Testis (tissue), 3 donors: Measurements from ENCODE around the gene ANTXR2. TPM values are rescaled to one million over a fixed set of nuclear protein-coding genes. Genes with fewer than 3 reads are reported as not detected.

Source experiments
- DNase-seq: peaks from one replicate; pipeline ENCODE4 v3.0.0-alpha.2; 2019
- H3K27ac ChIP-seq, 2 donors: fragments of 200-600 bp; sonication (generic); one replicate each; pipeline ENCODE4 v1.5.1; 2019
- H3K27me3 ChIP-seq: fragments of 200-600 bp; sonication (generic); one replicate; pipeline ENCODE4 v1.5.1; 2019
- H3K36me3 ChIP-seq: fragments of 200-600 bp; sonication (generic); one replicate; pipeline ENCODE4 v1.5.1; 2017; ENCODE audit warnings: low read depth; ENCODE audit errors: missing control alignments
- H3K4me1 ChIP-seq: fragments of 200-600 bp; sonication (generic); one replicate; pipeline ENCODE4 v1.5.1; 2019
- H3K4me3 ChIP-seq, 2 donors: fragments of 200-600 bp; sonication (generic); one replicate each; pipeline ENCODE4 v1.5.1; 2017 to 2019
- H3K9me3 ChIP-seq: fragments of 200-600 bp; sonication (generic); one replicate; pipeline ENCODE4 v1.5.1; 2017
- POLR2A ChIP-seq: fragments of 450-650 bp; IDR thresholded peaks from one replicate; pipeline ENCODE4 v1.6.1; 2017; ENCODE audit warnings: antibody characterized with exemption, mild to moderate bottlenecking, moderate library complexity
- WGBS, 2 donors: methylation state at CpG; one replicate each; pipeline ENCODE4 v1.1.5; 2018; 5-methylcytosine and 5-hydroxymethylcytosine counted together
- intact Hi-C: fragments of 100-400 bp; cut with DNase I; formaldehyde crosslinking; loops from one replicate; pipeline ENCODE4 v1.15.1; 2023; ENCODE audit warnings: low total_unique reads
- polyA plus RNA-seq: library from polyadenylated mRNA; stranded (reverse); fragments of 350-450 nt; fragmentation: Illumina TruSeq; extraction: RNeasy Lipid Tissue Mini Kit (QIAGEN cat#74804); gene quantifications from one replicate; pipeline ENCODE4 v1.2.3, GENCODE V29; 2014; ENCODE audit warnings: low read depth, low replicate concordance; ENCODE audit not compliant: insufficient read depth
- total RNA-seq, 2 donors: library from RNA; depleted of rRNA; stranded (reverse); fragments of >200 nt; gene quantifications; one replicate each; pipeline ENCODE4 v1.2.3, GENCODE V29; 2016
- TF ChIP-seq, protein P1 (sequence below), 3 experiments: fragments of 450-650 bp in 2 of 3; fragments of 200-600 bp in 1 of 3; sonication (generic) in 1 of 3; IDR thresholded peaks; one replicate each; pipeline ENCODE4 v1.5.1; 2016 to 2019; ENCODE audit warnings: antibody characterized with exemption in 3 of 3, mild to moderate bottlenecking in 2 of 3, moderate library complexity in 1 of 3

ANTXR2 gene
- total and polyA plus RNA-seq, 3 donors from 2014 or later, result 23.8 to 30.8 (median 30.4) TPM

DNA sequence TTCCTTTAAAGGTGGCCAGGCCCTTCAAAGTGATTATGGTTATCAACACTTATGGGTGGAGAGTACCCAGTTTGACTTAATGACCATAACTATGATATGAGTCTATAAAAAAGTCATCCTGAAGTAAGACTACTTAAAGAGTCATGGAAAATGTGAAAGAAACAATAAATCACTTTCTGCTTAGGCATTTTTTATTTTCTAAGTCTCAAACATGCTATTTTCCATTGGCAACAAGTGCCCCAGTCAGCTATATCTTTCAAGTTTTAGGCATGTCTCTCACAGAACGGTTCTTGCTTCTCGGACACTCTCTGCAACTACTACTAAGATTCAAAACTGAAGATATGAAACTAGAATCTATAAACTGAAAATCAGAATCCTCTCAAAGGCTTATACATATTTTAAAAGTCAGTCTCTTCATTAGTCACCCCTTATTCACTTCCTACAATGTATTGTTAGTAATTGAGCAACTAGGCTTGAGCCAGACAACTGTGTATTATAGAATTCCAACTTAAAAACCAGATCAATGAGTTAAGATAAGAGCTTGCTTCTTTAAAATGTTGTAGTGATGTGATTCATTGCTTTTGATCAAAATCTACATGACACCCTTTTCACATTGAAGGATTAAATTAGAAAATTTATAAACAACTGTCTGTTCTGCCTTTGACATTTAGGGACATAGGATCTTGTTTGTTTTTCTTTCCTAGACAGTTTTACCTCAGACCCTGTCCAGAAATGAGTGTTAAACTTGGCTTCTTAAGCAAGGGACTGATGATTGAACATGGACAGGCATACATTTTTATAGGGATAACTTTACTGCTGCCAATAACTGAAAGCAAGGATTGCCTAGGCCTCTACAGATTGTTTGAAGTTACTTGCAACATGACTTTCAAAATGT is 2.9 kb downstream of the ANTXR2 start:
- no peaks in the 10 kb centered on the region for H3K9me3 ChIP-seq
- TF ChIP-seq POLR2A, result no peak
- TF ChIP-seq, protein P1, sequence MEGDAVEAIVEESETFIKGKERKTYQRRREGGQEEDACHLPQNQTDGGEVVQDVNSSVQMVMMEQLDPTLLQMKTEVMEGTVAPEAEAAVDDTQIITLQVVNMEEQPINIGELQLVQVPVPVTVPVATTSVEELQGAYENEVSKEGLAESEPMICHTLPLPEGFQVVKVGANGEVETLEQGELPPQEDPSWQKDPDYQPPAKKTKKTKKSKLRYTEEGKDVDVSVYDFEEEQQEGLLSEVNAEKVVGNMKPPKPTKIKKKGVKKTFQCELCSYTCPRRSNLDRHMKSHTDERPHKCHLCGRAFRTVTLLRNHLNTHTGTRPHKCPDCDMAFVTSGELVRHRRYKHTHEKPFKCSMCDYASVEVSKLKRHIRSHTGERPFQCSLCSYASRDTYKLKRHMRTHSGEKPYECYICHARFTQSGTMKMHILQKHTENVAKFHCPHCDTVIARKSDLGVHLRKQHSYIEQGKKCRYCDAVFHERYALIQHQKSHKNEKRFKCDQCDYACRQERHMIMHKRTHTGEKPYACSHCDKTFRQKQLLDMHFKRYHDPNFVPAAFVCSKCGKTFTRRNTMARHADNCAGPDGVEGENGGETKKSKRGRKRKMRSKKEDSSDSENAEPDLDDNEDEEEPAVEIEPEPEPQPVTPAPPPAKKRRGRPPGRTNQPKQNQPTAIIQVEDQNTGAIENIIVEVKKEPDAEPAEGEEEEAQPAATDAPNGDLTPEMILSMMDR (IDR thresholded peaks at IDR 0.05), result no peak
- no peaks in the 10 kb centered on the region for H3K4me1 ChIP-seq
- 87 to 94% methylated on average over 2 of the region's 2 CpGs for WGBS, 2 donors
- H3K27ac ChIP-seq, result no peak overlapping the region
- no peaks in the 10 kb centered on the region for H3K27me3 ChIP-seq
- intact Hi-C loops, result loop anchor here (5.0 to 10.0 kb wide), 2 partner anchors 115 to 1108 kb away; no protein-coding TSS in a partner anchor
- no peaks in the 10 kb centered on the region for H3K36me3 ChIP-seq
- H3K4me3 ChIP-seq, result no peak overlapping the region
- no peak for DNase-seq

DNA sequence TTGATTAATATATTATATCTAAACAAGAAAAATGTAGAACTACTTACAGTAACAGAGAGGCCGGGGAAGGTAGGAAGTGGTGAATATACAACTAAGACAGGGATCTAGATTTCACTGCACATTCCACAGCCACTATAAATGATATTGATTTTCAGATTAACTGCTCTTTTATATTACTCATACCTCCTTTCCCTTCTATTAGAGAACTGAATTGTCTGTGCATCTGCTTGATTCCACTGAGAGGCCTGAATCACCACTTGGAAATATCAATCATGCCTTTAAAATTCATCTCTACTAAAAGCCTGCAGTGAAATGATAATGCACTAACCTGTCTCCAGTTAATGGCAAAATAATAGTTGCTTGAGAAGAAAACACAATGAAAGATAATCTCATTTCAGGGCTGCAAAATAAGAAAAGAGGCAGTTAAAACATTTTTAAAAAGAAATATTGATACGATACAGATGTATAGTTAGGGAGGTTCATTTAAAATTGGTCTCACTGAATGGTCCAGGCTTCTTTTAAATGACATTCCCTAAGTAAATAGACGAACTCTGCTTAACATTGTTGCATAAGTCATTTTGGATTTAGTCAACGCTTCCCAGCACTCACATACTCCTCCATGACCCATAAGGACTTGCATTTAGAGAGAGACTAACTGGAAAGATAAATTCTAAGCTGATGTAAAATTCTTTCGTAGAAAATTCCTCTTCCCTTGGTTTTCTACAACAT is 3.8 kb downstream of the ANTXR2 start:
- Histone ChIP-seq H3K4me1 (no peaks in the 10 kb centered on the region), H3K4me3 (no peak overlapping the region), H3K36me3 (no peaks in the 10 kb centered on the region), H3K9me3 (no peaks in the 10 kb centered on the region), H3K27me3 (no peaks in the 10 kb centered on the region), H3K27ac (no peak overlapping the region)
- no peak for DNase-seq
- TF ChIP-seq, protein P1 (IDR thresholded peaks at IDR 0.05), result no peak
- TF ChIP-seq POLR2A, result no peak
- 87 to 93% methylated on average over 5 of the region's 5 CpGs for WGBS, 2 donors
- intact Hi-C loops, result no loop called here

DNA sequence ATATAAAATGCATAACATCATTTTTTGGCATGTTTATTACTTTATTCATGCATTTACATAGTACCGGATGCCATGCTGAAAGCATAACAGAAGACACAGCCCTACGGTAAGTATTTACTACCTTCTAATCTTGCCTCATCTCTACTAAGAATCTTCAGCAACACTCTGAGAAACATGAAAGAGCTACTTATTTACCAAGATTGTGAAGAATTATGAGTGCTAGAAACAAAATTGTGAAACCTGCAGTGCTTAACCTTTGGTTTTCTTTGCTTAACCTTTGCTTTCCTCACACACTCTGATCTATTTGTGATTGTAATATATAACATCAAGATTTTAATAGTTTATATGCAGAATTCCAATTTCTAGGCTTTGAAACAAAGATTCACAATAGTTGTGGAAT is 7.4 kb downstream of the ANTXR2 start:
- H3K36me3 ChIP-seq, result no peaks in the 10 kb centered on the region
- H3K9me3 ChIP-seq, result no peaks in the 10 kb centered on the region
- no peak overlapping the region for H3K4me3 ChIP-seq
- no peak overlapping the region for H3K27ac ChIP-seq
- no peaks in the 10 kb centered on the region for H3K4me1 ChIP-seq
- 81 to 93% methylated on average over 2 of the region's 2 CpGs for WGBS, 2 donors
- no peak for DNase-seq
- intact Hi-C loops, result no loop called here
- H3K27me3 ChIP-seq, result no peaks in the 10 kb centered on the region
- TF ChIP-seq, protein P1 (IDR thresholded peaks at IDR 0.05), result no peak
- no peak for TF ChIP-seq POLR2A

DNA sequence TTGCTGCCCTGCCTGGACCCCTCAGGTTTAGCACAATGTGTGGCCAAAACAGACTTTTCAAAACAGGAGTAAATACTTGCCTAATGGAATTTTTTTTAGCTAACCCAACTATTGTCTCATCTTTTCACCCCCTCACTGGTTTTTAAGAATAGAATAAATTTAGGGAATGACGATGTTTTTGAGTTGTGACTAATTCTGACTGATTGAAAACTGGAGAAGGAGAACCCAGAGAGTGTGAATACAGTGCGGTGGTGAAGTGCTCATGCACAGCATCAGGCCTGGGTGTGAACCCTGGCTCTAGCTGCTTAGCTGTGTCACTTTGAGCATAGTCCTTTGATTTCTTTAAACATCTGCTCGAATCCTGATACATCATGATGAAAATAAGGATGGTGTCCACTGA is 10.5 kb downstream of the ANTXR2 start:
- H3K4me1 ChIP-seq, result no peaks in the 10 kb centered on the region
- TF ChIP-seq POLR2A, result no peak
- TF ChIP-seq, protein P1 (IDR thresholded peaks at IDR 0.05), result no peak
- 90 to 91% methylated on average over 3 of the region's 3 CpGs for WGBS, 2 donors

More for the DNA sequence above, 10.5 kb downstream of the ANTXR2 start:
- no peak overlapping the region for H3K27ac ChIP-seq
- no peak for DNase-seq
- intact Hi-C loops, result no loop called here
- no peaks in the 10 kb centered on the region for H3K9me3 ChIP-seq
- no peak overlapping the region for H3K4me3 ChIP-seq
- H3K27me3 ChIP-seq, result no peaks in the 10 kb centered on the region
- H3K36me3 ChIP-seq, result no peaks in the 10 kb centered on the region
